HG03060 (cell line): Measurements from ENCODE around the gene MYO1E.
"Not testable (repeated sequence)": the region's sequence is repeated elsewhere in the genome, so short reads cannot be mapped to it uniquely, and the experiment has no call there.

Source experiments
- ATAC-seq: cut with Tn5 transposase; IDR thresholded peaks from one replicate; pipeline ENCODE4 v1.9.1; 2021; ENCODE audit warnings: low read depth, moderate number of reproducible peaks; ENCODE audit not compliant: unreplicated experiment

The MYO1E gene

GRCh38 chr15:59152694-59153450 lies 219.8 kb downstream of the MYO1E start:
- ATAC-seq: no peak

GRCh38 chr15:59150185-59150584 lies 222.5 kb downstream of the MYO1E start:
- no peak for ATAC-seq

GRCh38 chr15:59148153-59148833 lies 224.4 kb downstream of the MYO1E start:
- no peak for ATAC-seq

- no peak for ATAC-seq
These were observed 225.0 kb downstream of the MYO1E start for GRCh38 chr15:59147666-59148065.

- ATAC-seq: not testable (repeated sequence)
These were observed 228.1 kb downstream of the MYO1E start for GRCh38 chr15:59144594-59144993.

- no peak for ATAC-seq
These were observed 229.4 kb downstream of the MYO1E start for GRCh38 chr15:59143281-59143680.

- no peak for ATAC-seq
These were observed 232.0 kb downstream of the MYO1E start for GRCh38 chr15:59140422-59141226.

GRCh38 chr15:59138243-59138642 lies 234.4 kb downstream of the MYO1E start:
- ATAC-seq: peak; percentile 67

- no peak for ATAC-seq
These were observed 235.1 kb downstream of the MYO1E start for GRCh38 chr15:59137566-59137965.

GRCh38 chr15:59133929-59134427 lies 238.7 kb downstream of the MYO1E start:
- ATAC-seq: no peak

- no peak for ATAC-seq
These were observed 240.6 kb downstream of the MYO1E start for GRCh38 chr15:59131969-59132562.

- no peak for ATAC-seq
These were observed 241.2 kb downstream of the MYO1E start for GRCh38 chr15:59131456-59131855.

- ATAC-seq: not testable (repeated sequence)
These were observed 245.4 kb downstream of the MYO1E start for GRCh38 chr15:59127255-59127654.

- ATAC-seq: not testable (repeated sequence)
These were observed 247.0 kb downstream of the MYO1E start for GRCh38 chr15:59125683-59126082.

- no peak for ATAC-seq
These were observed 248.4 kb downstream of the MYO1E start for GRCh38 chr15:59124261-59124660.

- ATAC-seq: no peak
These were observed 251.7 kb downstream of the MYO1E start for GRCh38 chr15:59120937-59121336.

GRCh38 chr15:59119625-59120024 lies 253.0 kb downstream of the MYO1E start:
- ATAC-seq: no peak

- ATAC-seq: no peak
These were observed 255.9 kb downstream of the MYO1E start for GRCh38 chr15:59116771-59117170.

GRCh38 chr15:59116141-59116540 lies 256.5 kb downstream of the MYO1E start:
- no peak for ATAC-seq

GRCh38 chr15:59115047-59115446 lies 257.6 kb downstream of the MYO1E start:
- no peak for ATAC-seq

GRCh38 chr15:59111251-59111650 lies 261.4 kb downstream of the MYO1E start:
- no peak for ATAC-seq
